Stomach (tissue), 9 donors: Measurements from ENCODE around the gene TTC13. TPM values are rescaled to one million over a fixed set of nuclear protein-coding genes. Genes with fewer than 3 reads are reported as not detected.

ENCODE experiments used
- DNase-seq, 2 donors: peaks; one replicate each; pipeline versions ENCODE4 v3.0.0 to v3.0.0-alpha.2; 2013 to 2019
- H3K27ac ChIP-seq, 5 donors: fragments of 200-600 bp in 4 of 5; sonication (generic) in 4 of 5; one replicate each; pipeline ENCODE4 v1.5.1; 2013 to 2019; ENCODE audit warnings: mild to moderate bottlenecking in 1 of 5, moderate library complexity in 1 of 5
- H3K27me3 ChIP-seq, 3 donors: fragments of 200-600 bp; sonication (generic); one replicate each; pipeline ENCODE4 v1.5.1; 2017 to 2019; ENCODE audit warnings: mixed run types in 1 of 3
- H3K36me3 ChIP-seq, 4 donors: fragments of 200-600 bp; sonication (generic); 1 replicate in 3 of 4; 2 replicates in 1 of 4; pipeline ENCODE4 v1.5.1; 2016 to 2019
- H3K4me1 ChIP-seq, 4 donors: fragments of 200-600 bp; sonication (generic); one replicate each; pipeline ENCODE4 v1.5.1; 2016 to 2019
- H3K4me3 ChIP-seq, 4 donors: fragments of 200-600 bp; sonication (generic) in 3 of 4; one replicate each; pipeline ENCODE4 v1.5.1; 2016 to 2019; ENCODE audit warnings: mild to moderate bottlenecking in 1 of 4
- H3K9me3 ChIP-seq, 4 donors: fragments of 200-600 bp; sonication (generic); one replicate each; pipeline ENCODE4 v1.5.1; 2016 to 2019
- CTCF ChIP-seq, 7 experiments: fragments of 450-650 bp in 4 of 7; fragments of 200-600 bp in 3 of 7; sonication (generic) in 3 of 7; IDR thresholded peaks; one replicate each; pipeline ENCODE4 v1.5.1; 2016 to 2019; ENCODE audit warnings: antibody characterized with exemption in 7 of 7, control low read depth in 2 of 7, mild to moderate bottlenecking in 1 of 7
- EP300 ChIP-seq: sonication (generic); formaldehyde crosslinking; IDR thresholded peaks from one replicate; pipeline ENCODE4 v1.6.1; 2017; ENCODE audit warnings: antibody characterized with exemption
- POLR2A ChIP-seq, 4 donors: fragments of 450-650 bp; IDR thresholded peaks; one replicate each; pipeline ENCODE4 v1.6.1; 2016; ENCODE audit warnings: antibody characterized with exemption in 4 of 4, control low read depth in 2 of 4, mild to moderate bottlenecking in 1 of 4, moderate library complexity in 1 of 4
- POLR2AphosphoS5 ChIP-seq, 3 donors: sonication (generic); formaldehyde crosslinking; IDR thresholded peaks; one replicate each; pipeline ENCODE4 v1.6.1; 2016; ENCODE audit warnings: antibody characterized with exemption in 3 of 3
- WGBS, 5 donors: extraction: QIAGEN DNeasy Blood & Tissue Kit in 3 of 5; methylation state at CpG; one replicate each; pipeline versions ENCODE4 v1.1.5 to v1.1.7; 2013 to 2018; 5-methylcytosine and 5-hydroxymethylcytosine counted together
- intact Hi-C: fragments of 100-400 bp; cut with DNase I; formaldehyde crosslinking; loops from one replicate; pipeline ENCODE4 v1.15.1; 2023; ENCODE audit warnings: low total_unique reads
- polyA plus RNA-seq, 3 donors: library from polyadenylated mRNA; stranded (reverse); fragments of 200-250 nt; gene quantifications; one replicate each; pipeline ENCODE4 v1.2.3, GENCODE V29; 2013
- total RNA-seq, 5 donors: library from RNA; depleted of rRNA; stranded (reverse); fragments of >200 nt; gene quantifications; one replicate each; pipeline versions ENCODE4 v1.1.0 to v1.2.3, GENCODE V29; 2014 to 2016
- donor health status: healthy with polysubstance abuse.
- donor health status: Bipolar disorder and iron deficiency.
- donor health status: healthy.

Gene TTC13
- total and polyA plus RNA-seq, 8 donors: 2.1 to 117 (median 35.4) TPM

DNA sequence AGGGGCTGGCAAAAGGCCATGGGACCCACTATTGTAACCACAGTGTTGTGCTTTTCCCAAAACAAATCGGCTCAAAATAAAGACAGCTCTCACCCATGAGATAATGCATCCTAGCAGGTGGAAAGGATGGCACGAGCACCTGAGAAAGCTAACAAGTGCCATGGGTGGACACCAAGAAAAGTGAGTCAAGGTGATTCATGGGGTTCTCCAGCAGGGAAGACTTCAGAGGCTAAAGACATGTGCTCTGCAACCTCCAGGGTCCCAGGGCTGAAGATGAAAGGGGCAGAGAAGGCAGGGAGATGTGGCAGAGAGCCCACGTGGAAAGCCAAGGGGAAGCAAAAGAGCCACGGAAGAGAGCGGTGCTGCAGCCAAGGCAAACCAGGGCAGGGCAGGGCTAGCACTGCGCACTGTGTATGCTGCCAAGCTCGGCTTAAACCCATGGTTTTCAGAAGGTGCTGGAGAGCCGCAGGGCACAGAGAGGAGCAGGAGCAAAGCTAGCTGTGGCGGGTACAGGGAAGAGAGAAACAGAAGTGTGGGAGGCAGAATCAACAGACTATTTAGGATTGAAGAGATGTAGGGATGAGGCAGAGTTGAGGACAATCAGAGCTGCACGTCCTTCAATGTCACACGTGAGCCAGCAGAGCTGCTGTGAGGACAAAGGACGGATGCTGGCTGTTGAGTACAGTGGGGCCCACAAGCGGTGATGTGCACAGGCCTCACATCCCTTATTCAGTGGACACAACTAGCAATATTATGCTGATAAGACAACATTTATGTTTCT, 68.5 kb downstream of the TTC13 start:
- H3K4me1 ChIP-seq: peaks cover 0 to 42% (median 9%) of the 10 kb centered on the region in 4 donors
- intact Hi-C loops: loop anchor here (10.0 kb wide), 1 partner anchor 115 kb away; no protein-coding TSS in a partner anchor
- WGBS, 5 donors: 60 to 81% (median 71%) methylated on average over 13 of the region's 13 CpGs
- peak in 1 of 2 donors; percentile 73 for DNase-seq
- H3K27ac ChIP-seq: peak overlapping the region in 3 of 5 donors; percentile 25 to 70 (median 28)
- peaks cover 4 to 99% (median 86%) of the 10 kb centered on the region in 4 donors for H3K36me3 ChIP-seq
- TF ChIP-seq POLR2AphosphoS5 (IDR thresholded peaks at IDR 0.05) (peak in 1 of 3 donors; percentile 17), EP300 (no peak), CTCF (IDR thresholded peaks at IDR 0.05) (no peak), POLR2A (IDR thresholded peaks at IDR 0.05) (no peak)
- no peaks in the 10 kb centered on the region for H3K9me3 ChIP-seq
- no peak overlapping the region for H3K4me3 ChIP-seq
- H3K27me3 ChIP-seq: no peaks in the 10 kb centered on the region

DNA sequence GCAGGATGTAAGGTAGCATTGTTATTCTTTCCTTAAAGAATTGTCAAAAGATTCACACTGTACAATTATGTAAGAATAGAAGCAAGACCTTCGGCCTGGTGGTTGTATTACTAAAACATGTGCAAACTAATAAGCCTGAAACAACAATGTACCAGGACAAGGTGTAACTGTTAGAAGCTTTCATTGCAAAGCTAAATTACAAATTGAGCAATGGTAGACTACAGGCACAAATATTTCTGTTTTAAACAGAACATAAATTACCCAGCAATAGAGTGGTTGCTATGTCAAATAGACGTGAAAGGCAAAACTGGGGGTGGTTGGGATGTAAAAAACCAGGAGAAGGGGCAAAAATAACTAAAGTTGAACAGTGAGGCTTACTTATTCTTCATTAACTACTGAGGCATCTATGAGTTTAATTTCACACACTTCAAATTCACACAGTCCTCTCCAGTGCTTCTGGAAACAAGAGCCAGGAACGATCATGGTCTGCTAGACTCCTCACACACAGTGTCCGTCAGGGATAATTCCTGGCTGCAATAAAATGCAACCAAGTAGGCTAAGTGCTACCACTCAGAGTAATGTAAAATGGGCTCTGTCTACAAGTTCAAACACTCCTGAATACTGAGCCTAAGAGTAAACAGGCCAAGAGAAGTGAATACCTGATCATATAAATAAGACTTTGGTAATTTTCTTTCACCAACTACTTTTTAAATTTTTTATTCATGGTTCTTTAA, 71.0 kb downstream of the TTC13 start:
- no peaks in the 10 kb centered on the region for H3K9me3 ChIP-seq
- DNase-seq: no peak
- intact Hi-C loops: no loop called here
- peaks cover 0 to 43% (median 9%) of the 10 kb centered on the region in 4 donors for H3K4me1 ChIP-seq
- peak overlapping the region in 2 of 5 donors; percentile 3 to 58 for H3K27ac ChIP-seq
- no peaks in the 10 kb centered on the region for H3K27me3 ChIP-seq
- TF ChIP-seq POLR2A (IDR thresholded peaks at IDR 0.05) (no peak), EP300 (no peak), CTCF (IDR thresholded peaks at IDR 0.05) (no peak), POLR2AphosphoS5 (IDR thresholded peaks at IDR 0.05) (no peak)
- WGBS, 5 donors: 82 to 93% (median 88%) methylated on average over 4 of the region's 4 CpGs
- no peak overlapping the region for H3K4me3 ChIP-seq
- peaks cover 4 to 81% (median 76%) of the 10 kb centered on the region in 4 donors for H3K36me3 ChIP-seq

DNA sequence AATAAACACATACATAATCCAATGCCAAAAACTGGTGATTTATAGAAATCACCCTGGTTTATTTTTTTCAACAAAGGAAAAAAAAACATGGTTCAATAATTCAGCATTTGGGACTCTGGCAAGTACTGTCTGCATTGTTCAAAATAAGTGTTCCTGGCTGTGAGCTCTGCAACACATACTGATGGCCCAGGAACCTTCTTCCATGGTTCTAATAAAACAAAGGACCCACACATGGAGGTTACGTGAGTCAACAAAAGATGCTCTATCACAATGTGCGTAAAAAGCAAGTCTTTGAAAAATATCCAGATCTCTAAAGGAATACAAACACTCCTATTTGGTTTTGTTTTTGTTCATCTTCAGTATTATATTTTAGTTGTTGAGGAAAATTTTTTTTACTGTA, 72.4 kb downstream of the TTC13 start:
- H3K27ac ChIP-seq: peak overlapping the region in 1 of 5 donors; percentile 58
- WGBS, 5 donors: 53 to 78% (median 65%) methylated on average over 2 of the region's 2 CpGs
- no peak overlapping the region for H3K4me3 ChIP-seq
- TF ChIP-seq POLR2A (IDR thresholded peaks at IDR 0.05): no peak
- no peak for TF ChIP-seq POLR2AphosphoS5 (IDR thresholded peaks at IDR 0.05)
- no peak for TF ChIP-seq CTCF (IDR thresholded peaks at IDR 0.05)
- TF ChIP-seq EP300: no peak
- intact Hi-C loops: no loop called here
- peaks cover 4 to 73% (median 66%) of the 10 kb centered on the region in 4 donors for H3K36me3 ChIP-seq
- no peaks in the 10 kb centered on the region for H3K9me3 ChIP-seq
- H3K4me1 ChIP-seq: peaks cover 0 to 41% (median 9%) of the 10 kb centered on the region in 4 donors
- H3K27me3 ChIP-seq: no peaks in the 10 kb centered on the region
- DNase-seq: no peak

DNA sequence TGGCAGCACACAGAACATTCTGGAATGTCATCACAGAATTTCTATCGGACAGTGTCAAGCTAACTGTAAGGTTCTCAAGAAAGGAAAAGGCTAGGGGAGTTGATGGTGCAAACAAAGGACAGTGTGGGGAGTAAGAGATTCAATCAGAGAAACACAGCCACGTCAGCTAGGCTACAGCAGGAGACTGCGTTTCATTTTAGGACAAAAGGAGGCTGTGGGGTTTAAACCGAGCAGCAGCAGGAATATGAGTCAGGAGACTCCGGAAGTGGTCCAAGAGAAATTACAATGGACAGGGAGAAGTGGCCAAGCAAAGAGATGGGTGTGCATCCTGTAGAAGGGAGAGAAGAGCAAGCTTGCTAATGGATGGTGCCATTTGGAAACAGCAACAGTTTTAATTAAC, 72.9 kb downstream of the TTC13 start:
- intact Hi-C loops: no loop called here
- TF ChIP-seq POLR2AphosphoS5 (IDR thresholded peaks at IDR 0.05) (no peak), EP300 (no peak), POLR2A (IDR thresholded peaks at IDR 0.05) (no peak), CTCF (IDR thresholded peaks at IDR 0.05) (no peak)
- WGBS, 5 donors: 73 to 87% (median 74%) methylated on average over 5 of the region's 5 CpGs
- H3K27ac ChIP-seq: peak overlapping the region in 2 of 5 donors; percentile 24 to 58
- peaks cover 4 to 68% (median 61%) of the 10 kb centered on the region in 4 donors for H3K36me3 ChIP-seq
- no peak for DNase-seq
- no peaks in the 10 kb centered on the region for H3K27me3 ChIP-seq
- no peaks in the 10 kb centered on the region for H3K9me3 ChIP-seq
- no peak overlapping the region for H3K4me3 ChIP-seq
- peaks cover 0 to 36% (median 9%) of the 10 kb centered on the region in 4 donors for H3K4me1 ChIP-seq
